D721Med (cell line): ENCODE measurements around the gene SERPINB1.
"Not testable (repeated sequence)": the region's sequence is repeated elsewhere in the genome, so short reads cannot be mapped to it uniquely, and the experiment has no call there.

Source experiments
- DNase-seq: peaks from one replicate; pipeline ENCODE4 v3.0.0; 2011; ENCODE audit warnings: low spot score; ENCODE audit not compliant: insufficient read length
- FAIRE-seq: peaks from 2 replicates; lab custom pipeline; 2011; peaks lifted over from hg19 to GRCh38; lab: Jason Lieb, UNC
- CTCF ChIP-seq: IDR thresholded peaks from 2 replicates; pipeline ENCODE4 v1.5.1; 2012; ENCODE audit warnings: mild to moderate bottlenecking, control low read depth; ENCODE audit not compliant: insufficient read depth; ENCODE audit errors: missing control alignments

Gene SERPINB1

GRCh38 chr6:2802521-2803060 is 39.1 kb downstream of the SERPINB1 start:
- no peak for TF ChIP-seq CTCF
- FAIRE-seq (no peak), DNase-seq (no peak)

GRCh38 chr6:2801687-2802086 is 40.0 kb downstream of the SERPINB1 start:
- not testable (repeated sequence) for FAIRE-seq, DNase-seq

- DNase-seq (no peak), FAIRE-seq (no peak)
- no peak for TF ChIP-seq CTCF
These were observed 40.9 kb downstream of the SERPINB1 start for GRCh38 chr6:2800552-2801316.

GRCh38 chr6:2799936-2800527 is 41.6 kb downstream of the SERPINB1 start:
- DNase-seq (no peak), FAIRE-seq (no peak)
- TF ChIP-seq CTCF = no peak

GRCh38 chr6:2798586-2799134 is 43.0 kb downstream of the SERPINB1 start:
- no peak for TF ChIP-seq CTCF
- no peak for DNase-seq
- FAIRE-seq = no peak

- no peak for DNase-seq
- no peak for FAIRE-seq
- no peak for TF ChIP-seq CTCF
These were observed 44.1 kb downstream of the SERPINB1 start for GRCh38 chr6:2797564-2798031.

GRCh38 chr6:2796861-2797260 is 44.8 kb downstream of the SERPINB1 start:
- no peak for DNase-seq
- no peak for TF ChIP-seq CTCF
- no peak for FAIRE-seq
